HepG2 (cell line): ENCODE results near the gene CCDC142. TPM values are rescaled to one million over a fixed set of nuclear protein-coding genes. Genes with fewer than 3 reads are reported as not detected.

Experiments
- POLR2G ChIP-seq: fragments of 200-400 bp; formaldehyde crosslinking; IDR thresholded peaks from 2 replicates; pipeline ENCODE4 v1.6.1; 2018; ENCODE audit warnings: mild to moderate bottlenecking, low read depth, low read length, moderate library complexity
- THAP9 ChIP-seq: sonication (generic); formaldehyde crosslinking; IDR thresholded peaks from 2 replicates; pipeline ENCODE4; 2020; ENCODE audit warnings: missing genetic modification reagents, mild to moderate bottlenecking, borderline replicate concordance
- ZBTB40 ChIP-seq, 2 experiments: fragments of 450-650 bp in 1 of 2; sonication (generic) in 1 of 2; formaldehyde crosslinking in 1 of 2; IDR thresholded peaks; 2 replicates each; pipeline versions ENCODE4 v1.6.1 to v1.8.0; 2016 to 2022; ENCODE audit warnings: antibody characterized with exemption in 1 of 2, mild to moderate bottlenecking in 1 of 2, missing genetic modification reagents in 1 of 2
- ZBTB49 ChIP-seq: sonication (generic); formaldehyde crosslinking; IDR thresholded peaks from 2 replicates; pipeline ENCODE4 v1.4.0; 2020; ENCODE audit warnings: missing genetic modification reagents, borderline replicate concordance
- ZNF460 ChIP-seq: sonication (generic); formaldehyde crosslinking; IDR thresholded peaks from 2 replicates; pipeline ENCODE4 v1.5.1; 2020; ENCODE audit warnings: missing genetic modification reagents, mild to moderate bottlenecking, borderline replicate concordance
- ZNF512 ChIP-seq: sonication (generic); formaldehyde crosslinking; IDR thresholded peaks from 2 replicates; pipeline ENCODE4 v1.4.0; 2020; ENCODE audit warnings: mild to moderate bottlenecking, missing genetic modification reagents
- ZNF558 ChIP-seq: sonication (generic); formaldehyde crosslinking; IDR thresholded peaks from 2 replicates; pipeline ENCODE4 v1.9.0; 2022; ENCODE audit warnings: mild to moderate bottlenecking, missing genetic modification reagents, borderline replicate concordance
- polyA plus RNA-seq, 8 experiments: library from polyadenylated mRNA; depleted of rRNA in 3 of 8; stranded (reverse) in 7 of 8; unstranded in 1 of 8; fragments of >200 nt; fragmentation: Illumina TruSeq in 4 of 8; extraction: Trizol in 4 of 8; gene quantifications; 2 replicates each; pipeline versions ENCODE4 v1.2.1 to v1.2.3, GENCODE V29; 2011 to 2016; ENCODE audit warnings: low read depth in 4 of 8, missing spikeins in 1 of 8, mixed read lengths in 1 of 8; ENCODE audit not compliant: insufficient read depth in 1 of 8
- total RNA-seq, 5 experiments: library from RNA; depleted of rRNA; stranded (reverse); fragments of >200 nt; fragmentation: Illumina TruSeq; extraction: Trizol; gene quantifications; 2 replicates each; pipeline ENCODE4 v1.2.3, GENCODE V29; 2016; ENCODE audit warnings: low read depth in 1 of 5

The CCDC142 gene
- total and polyA plus RNA-seq, 2 of the 13 experiments (the other 11 are each of a cell fraction or from before 2014, with no cell fraction given), result 14.7 to 30.4 TPM

GRCh38 chr2:74471332-74472065 lies 11.3 kb downstream of the CCDC142 start (continued):
- peak; percentile 14; the same call in 1 of the 2 replicates for TF ChIP-seq ZBTB40 (IDR thresholded peaks at IDR 0.05)
- TF ChIP-seq ZBTB40 (CRISPR knock-in tag; IDR thresholded peaks at IDR 0.05), result no peak
- 0 out of 2 replicates have a peak, but pooled peaks have one; percentile 16 for TF ChIP-seq ZNF558 (CRISPR knock-in tag)
- no peak for TF ChIP-seq POLR2G
- TF ChIP-seq ZBTB49 (CRISPR knock-in tag), result no peak
- TF ChIP-seq THAP9 (CRISPR knock-in tag), result no peak
- TF ChIP-seq ZNF460 (CRISPR knock-in tag), result peak; percentile 43; the same call in 1 of the 2 replicates
- peak; percentile 12; the same call in 1 of the 2 replicates for TF ChIP-seq ZNF512 (CRISPR knock-in tag)
